IMR-90 (cell line): ENCODE results near the gene ASIC2. TPM values are rescaled to one million over a fixed set of nuclear protein-coding genes. Genes with fewer than 3 reads are reported as not detected.

Experiments
- ATAC-seq: fragments of 200-7000 bp; cut with Tn5 transposase; 2 replicates; pipeline ENCODE4 v1.9.1; 2020; ENCODE audit warnings: low read depth, mild to moderate bottlenecking, moderate library complexity
- BruUV-seq: library from RNA; stranded (reverse); fragments of 400-500 nt; replicated peaks from 2 replicates; lab custom pipeline; 2021; lab: Mats Ljungman, UMichigan
- CTCF ChIA-PET: fragments of 300-600 bp; formaldehyde crosslinking; extraction: SDS; loops from one replicate; lab custom pipeline; 2021; ENCODE audit warnings: antibody characterized with exemption; lab: Yijun Ruan, JAX
- POLR2A ChIA-PET: fragments of 300-600 bp; sonication (Branson Sonifier 250); formaldehyde crosslinking; loops from one replicate; lab custom pipeline; 2022; ENCODE audit warnings: antibody characterized with exemption; ENCODE audit not compliant: unreplicated experiment; lab: Charles Lee
- DNase-seq: peaks from one replicate; pipeline ENCODE4 v3.0.0; 2013
- H2AFZ ChIP-seq: replicated peaks from 2 replicates; pipeline ENCODE3; 2013; ENCODE audit warnings: low read length, mild to moderate bottlenecking; ENCODE audit not compliant: poor library complexity
- H2AK5ac ChIP-seq: 2 replicates; pipeline ENCODE4 v1.6.1; 2013; ENCODE audit warnings: low read depth, low read length, inconsistent platforms
- H2AK9ac ChIP-seq: replicated peaks from 2 replicates; pipeline ENCODE3; 2013; ENCODE audit warnings: mild to moderate bottlenecking, low read depth, low read length, moderate library complexity; ENCODE audit not compliant: poor library complexity
- H2BK120ac ChIP-seq: 2 replicates; pipeline ENCODE4 v1.6.1; 2013; ENCODE audit warnings: low read depth, low read length, inconsistent platforms
- H2BK15ac ChIP-seq: 3 replicates; pipeline ENCODE4 v1.6.1; 2013; ENCODE audit warnings: low read depth, low read length, inconsistent platforms
- H2BK20ac ChIP-seq: 2 replicates; pipeline ENCODE4 v1.6.1; 2013; ENCODE audit warnings: low read depth, mild to moderate bottlenecking, inconsistent platforms, low read length, moderate library complexity
- H2BK5ac ChIP-seq: 2 replicates; pipeline ENCODE4 v1.6.1; 2013; ENCODE audit warnings: mild to moderate bottlenecking, low read depth, low read length, inconsistent platforms; ENCODE audit not compliant: poor library complexity, severe bottlenecking
- H3K14ac ChIP-seq: replicated peaks from 2 replicates; pipeline ENCODE4 v1.6.1; 2013; ENCODE audit warnings: low read depth, low read length, inconsistent platforms
- H3K18ac ChIP-seq: 2 replicates; pipeline ENCODE4 v1.6.1; 2013; ENCODE audit warnings: low read depth, low read length, control low read depth
- H3K23ac ChIP-seq: 2 replicates; pipeline ENCODE4 v1.6.1; 2013; ENCODE audit warnings: low read depth, low read length, inconsistent platforms
- H3K27ac ChIP-seq: 2 replicates; pipeline ENCODE4 v1.5.1; 2013; ENCODE audit warnings: mild to moderate bottlenecking, control low read depth, low read length; ENCODE audit not compliant: insufficient read depth
- H3K27me3 ChIP-seq: 2 replicates; pipeline ENCODE4 v1.6.1; 2013; ENCODE audit warnings: low read length; ENCODE audit not compliant: control insufficient read depth, insufficient read depth
- H3K36me3 ChIP-seq: 2 replicates; pipeline ENCODE4 v1.6.1; 2013; ENCODE audit warnings: low read length, mixed read lengths; ENCODE audit not compliant: control insufficient read depth, insufficient read depth
- H3K4ac ChIP-seq: 2 replicates; pipeline ENCODE4 v1.6.1; 2013; ENCODE audit warnings: low read depth, low read length, inconsistent platforms
- H3K4me1 ChIP-seq: 2 replicates; pipeline ENCODE4 v1.6.1; 2013; ENCODE audit warnings: low read length, mixed read lengths; ENCODE audit not compliant: control insufficient read depth, insufficient read depth
- H3K4me2 ChIP-seq: 2 replicates; pipeline ENCODE4 v1.6.1; 2013; ENCODE audit warnings: low read depth, mild to moderate bottlenecking, control low read depth, low read length, moderate library complexity
- H3K4me3 ChIP-seq: 2 replicates; pipeline ENCODE4 v1.5.1; 2013; ENCODE audit warnings: low read depth, mild to moderate bottlenecking, control low read depth, low read length, moderate library complexity; ENCODE audit not compliant: insufficient read depth
- H3K56ac ChIP-seq: 2 replicates; pipeline ENCODE4 v1.6.1; 2013; ENCODE audit warnings: low read length, inconsistent platforms; ENCODE audit not compliant: insufficient read depth; ENCODE audit errors: extremely low read depth
- H3K79me1 ChIP-seq, 2 experiments: 2 replicates each; pipeline ENCODE4 v1.6.1; 2013; ENCODE audit warnings: low read length in 2 of 2, inconsistent platforms in 1 of 2, low read depth in 1 of 2
- H3K9ac ChIP-seq: 2 replicates; pipeline ENCODE4 v1.6.1; 2013; ENCODE audit warnings: low read depth, low read length, control low read depth
- H3K9me1 ChIP-seq: 2 replicates; pipeline ENCODE4 v1.6.1; 2013; ENCODE audit warnings: low read length, inconsistent platforms; ENCODE audit not compliant: insufficient read depth
- H3K9me3 ChIP-seq: 2 replicates; pipeline ENCODE4 v1.6.1; 2013; ENCODE audit warnings: low read length; ENCODE audit not compliant: control insufficient read depth, insufficient read depth
- H4K20me1 ChIP-seq: 2 replicates; pipeline ENCODE4 v1.6.1; 2013; ENCODE audit warnings: low read length, inconsistent platforms; ENCODE audit not compliant: insufficient read depth
- H4K5ac ChIP-seq: 2 replicates; pipeline ENCODE4 v1.6.1; 2013; ENCODE audit warnings: mild to moderate bottlenecking, low read depth, low read length, control low read depth
- H4K8ac ChIP-seq, 2 experiments: 2 replicates each; pipeline ENCODE4 v1.6.1; 2013; ENCODE audit warnings: low read depth in 2 of 2, low read length in 2 of 2, control low read depth in 1 of 2, inconsistent platforms in 1 of 2
- H4K91ac ChIP-seq: 2 replicates; pipeline ENCODE4 v1.6.1; 2013; ENCODE audit warnings: low read depth, low read length, inconsistent platforms; ENCODE audit not compliant: insufficient read depth
- BHLHE40 ChIP-seq: fragments of 150-350 bp; IDR thresholded peaks from 2 replicates; pipeline ENCODE4 v1.6.1; 2016; ENCODE audit warnings: mild to moderate bottlenecking, low read depth, low read length
- CHD1 ChIP-seq: IDR thresholded peaks from 2 replicates; pipeline ENCODE4 v1.6.1; 2012; ENCODE audit warnings: low read depth, low read length, improper control_type of control experiment
- MAZ ChIP-seq: IDR thresholded peaks from 2 replicates; pipeline ENCODE4 v1.6.1; 2012; ENCODE audit warnings: low read depth, mild to moderate bottlenecking, low read length, improper control_type of control experiment, moderate library complexity, borderline replicate concordance
- MXI1 ChIP-seq: IDR thresholded peaks from 2 replicates; pipeline ENCODE4 v1.6.1; 2012; ENCODE audit warnings: low read depth, mild to moderate bottlenecking, low read length, moderate library complexity, borderline replicate concordance
- POLR2A ChIP-seq: IDR thresholded peaks from 2 replicates; pipeline ENCODE4 v1.6.1; 2012; ENCODE audit warnings: mild to moderate bottlenecking, low read depth, low read length
- RCOR1 ChIP-seq: IDR thresholded peaks from 2 replicates; pipeline ENCODE4 v1.6.1; 2012; ENCODE audit warnings: mild to moderate bottlenecking, low read length, improper control_type of control experiment; ENCODE audit not compliant: insufficient replicate concordance
- RFX5 ChIP-seq: IDR thresholded peaks from 2 replicates; pipeline ENCODE4 v1.8.0; 2012; ENCODE audit warnings: low read depth, mild to moderate bottlenecking, low read length, moderate library complexity
- SMC3 ChIP-seq: fragments of 150-350 bp; IDR thresholded peaks from 2 replicates; pipeline ENCODE4 v1.6.1; 2016; ENCODE audit warnings: low read depth, mild to moderate bottlenecking, antibody characterized with exemption, low read length, moderate library complexity
- WGBS, 2 experiments: methylation state at CpG; one replicate each; pipeline versions ENCODE4 v1.1.5 to v1.1.7; 2013; ENCODE audit warnings: missing lambda C conversion rate in 2 of 2; ENCODE audit not compliant: insufficient read length in 1 of 2; ENCODE audit errors: extremely low coverage in 2 of 2; 5-methylcytosine and 5-hydroxymethylcytosine counted together
- dilution Hi-C: fragments of 300-500 bp; cut with HindIII; formaldehyde crosslinking; loops from one replicate; pipeline ENCODE4 v1.14.3; 2018; ENCODE audit warnings: low sequenced_read_pairs; ENCODE audit not compliant: unreplicated experiment
- in situ Hi-C: fragments of 300-500 bp; cut with MboI; formaldehyde crosslinking; loops from 3 replicates; pipeline ENCODE4 v1.14.3; 2019; ENCODE audit warnings: low sequenced_read_pairs, inconsistent platforms, mixed read lengths
- intact Hi-C: fragments of 100-400 bp; cut with micrococcal nuclease; formaldehyde crosslinking; loops from 2 replicates; pipeline ENCODE4 v1.10.0; 2022
- polyA plus RNA-seq, 3 experiments: library from polyadenylated mRNA; depleted of rRNA; stranded (reverse); fragments of >200 nt; gene quantifications; 2 replicates each; pipeline ENCODE4 v1.2.3, GENCODE V29; 2012; ENCODE audit warnings: low replicate concordance in 1 of 3
- total RNA-seq: library from RNA; depleted of rRNA; stranded (reverse); fragments of >200 nt; gene quantifications from 2 replicates; pipeline ENCODE4 v1.2.3, GENCODE V29; 2012
- TF ChIP-seq, protein P1 (sequence below): fragments of 150-350 bp; IDR thresholded peaks from 2 replicates; pipeline ENCODE4 v1.6.1; 2016; ENCODE audit warnings: low read depth, mild to moderate bottlenecking, low read length, moderate library complexity, borderline replicate concordance
- TF ChIP-seq, protein P2 (sequence below): fragments of 150-350 bp; IDR thresholded peaks from 2 replicates; pipeline ENCODE4 v1.6.1; 2017; ENCODE audit warnings: mild to moderate bottlenecking, antibody characterized with exemption, low read length, low read depth
- TF ChIP-seq, protein P3 (sequence below): conservative IDR thresholded peaks from 2 replicates; pipeline ENCODE4 v1.5.1; 2012; ENCODE audit warnings: mild to moderate bottlenecking, low read depth, low read length, improper control_type of control experiment

The ASIC2 gene
- total and polyA plus RNA-seq, 2 of the 4 experiments (the other 2 are of a cell fraction), result under 0.01 to 0.15 TPM

DNA sequence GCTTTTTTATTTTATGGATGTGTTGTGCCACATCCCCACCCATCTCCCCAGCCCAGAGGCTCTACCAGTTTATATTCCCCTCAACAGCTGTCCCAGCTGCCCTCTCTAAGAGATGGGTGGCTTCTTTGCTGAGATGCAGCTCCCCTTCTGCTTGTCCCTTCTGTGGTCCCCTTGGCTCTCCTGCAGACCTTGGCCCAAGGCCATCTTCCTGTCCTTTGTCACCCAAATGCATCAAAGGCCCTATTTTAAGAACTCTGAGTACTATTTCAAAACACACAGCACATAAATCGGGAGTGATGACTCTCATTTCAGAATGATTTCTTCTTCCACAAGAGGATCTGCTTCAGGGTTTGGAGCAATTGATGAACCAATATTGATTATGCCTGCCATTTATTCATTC is 216.1 kb downstream of the ASIC2 start:
- Histone ChIP-seq H4K5ac (no peak overlapping the region), H3K79me1 (no peaks in the 10 kb centered on the region), H4K91ac (no peak overlapping the region), H3K56ac (no peak overlapping the region), H3K4ac (no peak overlapping the region), H3K27ac (no peak overlapping the region), H3K9me3 (no peaks in the 10 kb centered on the region), H4K8ac (no peak overlapping the region), H3K9me1 (no peaks in the 10 kb centered on the region), H4K20me1 (no peaks in the 10 kb centered on the region), H2BK5ac (no peak overlapping the region), H2BK15ac (no peak overlapping the region), H3K23ac (no peak overlapping the region), H3K4me1 (no peaks in the 10 kb centered on the region), H3K36me3 (no peaks in the 10 kb centered on the region), H3K27me3 (no peaks in the 10 kb centered on the region), H2BK120ac (no peak overlapping the region), H3K18ac (no peak overlapping the region), H2AFZ (no peak overlapping the region), H3K14ac (no peak overlapping the region), H3K4me2 (no peak overlapping the region), H2AK9ac (no peak overlapping the region), H2AK5ac (no peak overlapping the region), H3K9ac (no peak overlapping the region), H3K4me3 (no peak overlapping the region), H2BK20ac (no peak overlapping the region)
- in situ Hi-C loops (no loop called here), dilution Hi-C loops (no loop called here), intact Hi-C loops (no loop called here)
- no TSS peak for BruUV-seq
- no peak for TF ChIP-seq CHD1
- no peak for TF ChIP-seq SMC3
- no peak for TF ChIP-seq RFX5
- TF ChIP-seq, protein P1, sequence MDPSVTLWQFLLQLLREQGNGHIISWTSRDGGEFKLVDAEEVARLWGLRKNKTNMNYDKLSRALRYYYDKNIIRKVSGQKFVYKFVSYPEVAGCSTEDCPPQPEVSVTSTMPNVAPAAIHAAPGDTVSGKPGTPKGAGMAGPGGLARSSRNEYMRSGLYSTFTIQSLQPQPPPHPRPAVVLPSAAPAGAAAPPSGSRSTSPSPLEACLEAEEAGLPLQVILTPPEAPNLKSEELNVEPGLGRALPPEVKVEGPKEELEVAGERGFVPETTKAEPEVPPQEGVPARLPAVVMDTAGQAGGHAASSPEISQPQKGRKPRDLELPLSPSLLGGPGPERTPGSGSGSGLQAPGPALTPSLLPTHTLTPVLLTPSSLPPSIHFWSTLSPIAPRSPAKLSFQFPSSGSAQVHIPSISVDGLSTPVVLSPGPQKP, result no peak
- no peak for TF ChIP-seq MXI1
- no peak for TF ChIP-seq MAZ
- TF ChIP-seq, protein P2, sequence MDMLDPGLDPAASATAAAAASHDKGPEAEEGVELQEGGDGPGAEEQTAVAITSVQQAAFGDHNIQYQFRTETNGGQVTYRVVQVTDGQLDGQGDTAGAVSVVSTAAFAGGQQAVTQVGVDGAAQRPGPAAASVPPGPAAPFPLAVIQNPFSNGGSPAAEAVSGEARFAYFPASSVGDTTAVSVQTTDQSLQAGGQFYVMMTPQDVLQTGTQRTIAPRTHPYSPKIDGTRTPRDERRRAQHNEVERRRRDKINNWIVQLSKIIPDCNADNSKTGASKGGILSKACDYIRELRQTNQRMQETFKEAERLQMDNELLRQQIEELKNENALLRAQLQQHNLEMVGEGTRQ, result no peak
- TF ChIP-seq POLR2A, result no peak
- TF ChIP-seq BHLHE40, result no peak
- TF ChIP-seq, protein P3, sequence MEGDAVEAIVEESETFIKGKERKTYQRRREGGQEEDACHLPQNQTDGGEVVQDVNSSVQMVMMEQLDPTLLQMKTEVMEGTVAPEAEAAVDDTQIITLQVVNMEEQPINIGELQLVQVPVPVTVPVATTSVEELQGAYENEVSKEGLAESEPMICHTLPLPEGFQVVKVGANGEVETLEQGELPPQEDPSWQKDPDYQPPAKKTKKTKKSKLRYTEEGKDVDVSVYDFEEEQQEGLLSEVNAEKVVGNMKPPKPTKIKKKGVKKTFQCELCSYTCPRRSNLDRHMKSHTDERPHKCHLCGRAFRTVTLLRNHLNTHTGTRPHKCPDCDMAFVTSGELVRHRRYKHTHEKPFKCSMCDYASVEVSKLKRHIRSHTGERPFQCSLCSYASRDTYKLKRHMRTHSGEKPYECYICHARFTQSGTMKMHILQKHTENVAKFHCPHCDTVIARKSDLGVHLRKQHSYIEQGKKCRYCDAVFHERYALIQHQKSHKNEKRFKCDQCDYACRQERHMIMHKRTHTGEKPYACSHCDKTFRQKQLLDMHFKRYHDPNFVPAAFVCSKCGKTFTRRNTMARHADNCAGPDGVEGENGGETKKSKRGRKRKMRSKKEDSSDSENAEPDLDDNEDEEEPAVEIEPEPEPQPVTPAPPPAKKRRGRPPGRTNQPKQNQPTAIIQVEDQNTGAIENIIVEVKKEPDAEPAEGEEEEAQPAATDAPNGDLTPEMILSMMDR, result no peak
- no peak for TF ChIP-seq RCOR1
- DNase-seq (no peak), ATAC-seq (no peak)
- POLR2A ChIA-PET, result no interaction called here
- CTCF ChIA-PET, result no interaction called here
- WGBS, 2 experiments, result no CpG with 5 or more reads among the region's 1 CpG
